ENCODE data around the gene OR6K3.
"Not testable (repeated sequence)": the region's sequence is repeated elsewhere in the genome, so short reads cannot be mapped to it uniquely, and the experiment has no call there.

Gene OR6K3

DNA sequence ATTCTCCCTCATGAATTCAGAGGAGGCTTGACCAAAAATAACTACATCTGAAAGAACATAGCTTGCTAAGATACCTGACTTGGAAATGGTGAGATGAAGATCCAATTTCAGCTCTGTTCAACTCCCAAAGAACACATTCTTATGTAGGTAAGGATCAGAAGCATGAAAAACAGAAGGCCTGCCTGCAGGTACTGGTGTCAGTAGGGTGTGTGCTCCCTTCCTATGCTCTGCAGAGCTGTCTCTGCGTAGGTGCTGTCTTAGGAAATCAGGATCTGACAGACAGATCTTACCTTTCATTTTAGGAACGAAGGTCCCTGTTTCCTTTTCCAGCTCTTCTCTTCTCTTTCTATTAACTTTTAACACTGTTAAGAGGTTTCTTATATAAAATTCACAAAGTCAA, 14.4 kb downstream of the OR6K3 start:
- TF ChIP-seq, protein P1, sequence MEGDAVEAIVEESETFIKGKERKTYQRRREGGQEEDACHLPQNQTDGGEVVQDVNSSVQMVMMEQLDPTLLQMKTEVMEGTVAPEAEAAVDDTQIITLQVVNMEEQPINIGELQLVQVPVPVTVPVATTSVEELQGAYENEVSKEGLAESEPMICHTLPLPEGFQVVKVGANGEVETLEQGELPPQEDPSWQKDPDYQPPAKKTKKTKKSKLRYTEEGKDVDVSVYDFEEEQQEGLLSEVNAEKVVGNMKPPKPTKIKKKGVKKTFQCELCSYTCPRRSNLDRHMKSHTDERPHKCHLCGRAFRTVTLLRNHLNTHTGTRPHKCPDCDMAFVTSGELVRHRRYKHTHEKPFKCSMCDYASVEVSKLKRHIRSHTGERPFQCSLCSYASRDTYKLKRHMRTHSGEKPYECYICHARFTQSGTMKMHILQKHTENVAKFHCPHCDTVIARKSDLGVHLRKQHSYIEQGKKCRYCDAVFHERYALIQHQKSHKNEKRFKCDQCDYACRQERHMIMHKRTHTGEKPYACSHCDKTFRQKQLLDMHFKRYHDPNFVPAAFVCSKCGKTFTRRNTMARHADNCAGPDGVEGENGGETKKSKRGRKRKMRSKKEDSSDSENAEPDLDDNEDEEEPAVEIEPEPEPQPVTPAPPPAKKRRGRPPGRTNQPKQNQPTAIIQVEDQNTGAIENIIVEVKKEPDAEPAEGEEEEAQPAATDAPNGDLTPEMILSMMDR (IDR thresholded peaks at IDR 0.05; ENCODE audit: low read depth, low read length): no peak
- DNase-seq (ENCODE audit: extremely low read depth, low read depth): no peak

DNA sequence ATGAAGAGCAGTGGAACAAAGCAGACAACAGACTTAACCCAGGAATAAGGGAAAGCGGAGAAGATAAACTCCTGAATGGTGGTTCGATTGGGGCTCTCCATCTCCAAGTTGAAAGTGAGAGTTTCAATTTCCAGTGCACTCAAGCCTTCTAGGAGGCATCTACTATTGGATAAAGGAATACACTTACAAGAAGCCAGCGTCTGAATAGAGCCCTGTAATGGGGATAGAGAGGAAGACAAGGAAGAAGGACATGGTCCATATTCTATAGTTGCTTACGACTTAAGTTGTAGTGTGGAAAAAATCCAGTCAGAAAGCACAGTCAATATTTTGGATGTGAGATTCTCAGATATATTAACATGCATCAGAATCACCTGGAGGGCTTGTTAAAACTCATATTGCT, 20.0 kb downstream of the OR6K3 start, which contains the start of gene OR6K2:
TSS of gene OR6K2 (minus strand) at position 101 of the 400 bp plus-strand sequence. CDS start at position 101, 0 bp downstream.
- TF ChIP-seq, protein P1 (IDR thresholded peaks at IDR 0.05; ENCODE audit: low read depth, low read length): no peak
- DNase-seq (ENCODE audit: extremely low read depth, low read depth): no peak

DNA sequence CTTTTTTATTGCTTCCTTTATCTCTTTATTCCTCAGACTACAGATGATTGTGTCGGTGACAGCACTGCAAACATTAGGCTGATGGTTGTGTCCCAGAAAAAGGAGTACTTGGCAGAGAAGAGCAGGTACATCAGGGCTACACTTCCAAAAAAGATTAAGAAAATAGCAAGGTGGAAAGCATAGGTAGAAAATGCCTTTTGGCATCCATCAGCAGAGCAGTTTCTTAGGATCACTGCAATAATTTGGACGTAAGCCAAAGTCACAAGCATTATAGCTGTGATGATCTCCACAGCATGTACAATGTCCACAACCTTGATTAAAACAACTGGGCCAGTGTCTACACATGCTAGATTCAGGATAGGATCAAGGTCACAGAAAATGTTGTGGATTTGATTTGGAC, 25.9 kb downstream of the OR6K3 start:
- DNase-seq (ENCODE audit: extremely low read depth, low read depth): no peak
- TF ChIP-seq, protein P1 (IDR thresholded peaks at IDR 0.05; ENCODE audit: low read depth, low read length): no peak

DNA sequence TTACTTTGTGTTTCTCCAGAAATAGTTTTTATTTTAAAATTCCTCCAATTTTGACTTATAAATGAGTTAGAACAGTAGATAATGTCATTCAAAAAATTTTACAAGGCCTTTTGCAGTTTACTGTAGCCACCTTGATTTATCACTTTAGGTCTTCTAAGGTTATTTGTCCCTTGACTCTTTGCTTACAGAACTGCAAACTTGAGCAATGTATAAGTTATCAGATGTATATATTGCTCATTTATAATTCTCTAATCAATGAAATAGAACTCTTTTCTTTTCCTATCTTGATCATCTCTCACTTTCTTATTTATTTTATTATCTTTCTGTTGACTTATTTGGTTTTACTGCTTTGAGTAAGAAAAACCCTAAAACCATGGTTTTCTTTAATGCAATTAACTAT, 28.2 kb downstream of the OR6K3 start:
- no peak for DNase-seq (ENCODE audit: extremely low read depth, low read depth)

DNA sequence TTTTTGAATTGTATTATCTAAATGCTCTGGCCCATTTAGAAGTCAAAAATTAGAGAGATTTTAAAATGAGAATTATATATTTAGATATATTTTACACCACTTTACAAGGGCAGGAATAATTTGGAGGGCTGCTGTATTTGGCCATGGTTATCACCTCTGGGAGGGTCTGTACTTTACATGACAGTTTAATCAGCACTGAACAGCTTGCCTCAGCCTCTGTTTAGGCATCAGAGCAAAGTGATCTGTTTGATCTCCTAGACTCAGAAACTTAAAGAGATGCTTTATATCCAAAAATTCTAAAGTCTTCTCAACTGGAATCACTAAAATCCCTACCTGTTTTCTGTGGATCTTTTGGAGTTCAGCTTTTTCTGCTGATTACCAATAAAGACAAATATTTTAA, 28.6 kb downstream of the OR6K3 start:
- TF ChIP-seq, protein P1 (IDR thresholded peaks at IDR 0.05; ENCODE audit: low read depth, low read length): no peak
- no peak for DNase-seq (ENCODE audit: extremely low read depth, low read depth)

More for the DNA sequence above, 28.2 kb downstream of the OR6K3 start:
- TF ChIP-seq, protein P1 (IDR thresholded peaks at IDR 0.05; ENCODE audit: low read depth, low read length): no peak

DNA sequence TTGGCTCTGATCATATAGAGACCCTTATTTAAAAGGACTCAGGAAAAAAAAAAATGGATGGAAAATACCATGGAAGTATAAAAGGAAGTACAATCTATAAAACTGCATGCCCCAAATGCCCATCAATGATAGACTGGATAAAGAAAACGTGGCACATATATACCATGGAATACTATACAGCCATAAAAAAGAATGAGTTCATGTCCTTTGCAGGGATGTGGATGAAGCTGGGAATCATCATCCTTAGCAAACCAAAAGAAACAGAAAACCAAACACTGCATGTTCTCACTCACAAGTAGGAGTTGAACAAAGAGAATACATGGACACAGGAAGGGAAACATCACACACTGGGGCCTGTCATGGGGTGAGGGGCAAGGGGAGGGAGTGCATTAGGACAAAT, 29.4 kb downstream of the OR6K3 start:
- not testable (repeated sequence) for DNase-seq (ENCODE audit: extremely low read depth, low read depth)

DNA sequence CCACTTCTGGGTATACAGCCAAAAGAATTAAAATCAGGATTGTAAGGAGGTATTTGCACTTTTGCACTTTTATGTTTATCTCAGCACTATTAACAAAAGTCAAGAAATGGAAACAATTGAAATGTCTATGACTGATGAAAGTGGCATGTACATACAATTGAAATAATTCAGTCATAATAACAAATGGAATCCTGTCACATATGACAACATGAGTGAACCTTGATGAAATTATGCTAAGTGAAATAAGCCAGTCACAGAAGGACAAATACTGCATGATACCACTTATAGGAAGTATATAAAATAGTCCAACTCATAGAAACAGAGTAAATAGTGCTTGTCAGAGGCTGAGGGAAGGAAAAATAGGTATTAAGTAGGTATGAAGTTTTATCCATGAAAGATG, 30.6 kb downstream of the OR6K3 start:
- no peak for DNase-seq (ENCODE audit: extremely low read depth, low read depth)
- TF ChIP-seq, protein P1 (IDR thresholded peaks at IDR 0.05; ENCODE audit: low read depth, low read length): no peak

DNA sequence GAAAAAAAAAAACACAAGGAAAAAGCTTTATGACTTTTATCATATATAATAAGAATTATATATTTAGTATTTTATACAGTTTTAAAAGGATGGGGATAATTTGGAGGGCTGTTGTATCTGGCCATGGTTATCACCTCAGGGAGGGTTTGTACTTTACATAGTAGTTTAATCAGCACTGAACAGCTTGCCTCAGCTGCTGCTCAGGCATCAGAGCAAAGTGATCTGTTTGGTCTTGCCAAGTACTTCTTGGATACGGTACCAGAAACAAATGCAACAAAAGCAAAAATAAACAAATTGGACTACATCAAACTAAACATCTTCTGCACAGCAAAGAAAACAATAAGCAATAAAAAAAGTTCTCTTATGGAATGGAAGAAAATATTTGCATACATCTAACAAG, 31.4 kb downstream of the OR6K3 start:
- TF ChIP-seq, protein P1 (IDR thresholded peaks at IDR 0.05; ENCODE audit: low read depth, low read length): no peak
- no peak for DNase-seq (ENCODE audit: extremely low read depth, low read depth)

DNA sequence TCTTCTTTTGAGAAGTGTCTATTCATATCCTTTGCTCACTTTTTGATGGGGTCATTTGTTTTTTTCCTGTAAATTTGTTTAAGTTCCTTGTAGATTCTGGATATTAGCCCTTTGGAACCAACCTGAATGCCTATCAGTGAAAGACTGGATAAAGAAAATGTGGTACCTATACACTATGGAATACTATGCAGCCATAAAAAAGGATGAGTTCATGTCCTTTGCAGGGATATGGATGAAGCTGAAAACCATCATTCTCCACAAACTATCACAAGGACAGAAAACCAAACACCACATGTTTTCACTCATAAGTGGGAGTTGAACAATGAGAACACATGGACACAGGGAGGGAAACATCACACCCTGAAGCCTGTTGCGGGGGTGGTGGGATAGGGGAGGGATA, 32.2 kb downstream of the OR6K3 start:
- DNase-seq (ENCODE audit: extremely low read depth, low read depth): not testable (repeated sequence)

Measured in AG09319 (cell line).